HepG2 (cell line): Measurements from ENCODE around the gene CLIC4. TPM values are rescaled to one million over a fixed set of nuclear protein-coding genes. Genes with fewer than 3 reads are reported as not detected.
A peak's percentile ranks its signal among the peaks of the same experiment; 100 is the strongest.

Experiments used
- ATAC-seq: fragments of 200-7000 bp; cut with Tn5 transposase; 3 replicates; pipeline ENCODE4 v1.9.1; 2020; ENCODE audit warnings: mild to moderate bottlenecking, moderate library complexity
- BruUV-seq: library from RNA; stranded (reverse); fragments of 400-500 nt; replicated peaks from 2 replicates; lab custom pipeline; 2021; lab: Mats Ljungman, UMichigan
- CTCF ChIA-PET: fragments of 300-600 bp; formaldehyde crosslinking; extraction: SDS; loops from one replicate; lab custom pipeline; 2021; ENCODE audit warnings: low total read pairs, inconsistent platforms, low intra/inter-chr PET ratio; lab: Yijun Ruan, JAX
- POLR2A ChIA-PET: fragments of 350-600 bp; sonication (Branson Sonifier 250); formaldehyde crosslinking; loops from one replicate; lab custom pipeline; 2020; ENCODE audit warnings: antibody characterized with exemption, inconsistent platforms; lab: Yijun Ruan, JAX
- DNase-seq: peaks from one replicate; pipeline ENCODE4 v3.0.0-alpha.2; 2015; ENCODE audit warnings: low spot score
- FAIRE-seq: peaks from 3 replicates; lab custom pipeline; 2011; peaks lifted over from hg19 to GRCh38; lab: Jason Lieb, UNC
- H2AFZ ChIP-seq: one replicate; pipeline ENCODE4 v1.6.1; 2011; ENCODE audit warnings: low read length, inconsistent platforms
- H3K27ac ChIP-seq: fragments of 300-600 bp; 3 replicates; pipeline ENCODE4 v1.8.0; 2011; ENCODE audit warnings: mixed run types, mild to moderate bottlenecking, mixed read lengths, low read length, inconsistent platforms; ENCODE audit not compliant: insufficient read depth; ENCODE audit errors: extremely low read length
- H3K27me3 ChIP-seq, 2 experiments: fragments of 200-600 bp in 1 of 2; 2 replicates in 1 of 2; 3 replicates in 1 of 2; pipeline versions ENCODE4 v1.6.0 to v1.8.0; 2011; ENCODE audit warnings: low read length in 2 of 2, mild to moderate bottlenecking in 2 of 2, moderate library complexity in 2 of 2, inconsistent platforms in 1 of 2; ENCODE audit not compliant: insufficient read depth in 2 of 2, control insufficient read depth in 1 of 2
- H3K36me3 ChIP-seq, 2 experiments: fragments of 200-600 bp in 1 of 2; replicated peaks in 1 of 2; 2 replicates in 1 of 2; 3 replicates in 1 of 2; pipeline versions ENCODE4 v1.5.1 to v1.8.0; 2011; ENCODE audit warnings: low read length in 2 of 2, inconsistent platforms in 1 of 2; ENCODE audit not compliant: insufficient read depth in 2 of 2, control insufficient read depth in 1 of 2
- H3K4me1 ChIP-seq: 2 replicates; pipeline ENCODE4 v1.5.1; 2012; ENCODE audit warnings: low read length, inconsistent platforms; ENCODE audit not compliant: insufficient read depth
- H3K4me2 ChIP-seq: 2 replicates; pipeline ENCODE4 v1.6.0; 2011; ENCODE audit warnings: low read depth, low read length, inconsistent platforms
- H3K4me3 ChIP-seq, 3 experiments: fragments of 200-600 bp in 1 of 3; sonication (generic), shearing (Covaris generic) in 1 of 3; replicated peaks in 1 of 3; 2 replicates each; pipeline ENCODE4 v1.5.1; 2011 to 2016; ENCODE audit warnings: low read length in 3 of 3, inconsistent platforms in 2 of 3, low read depth in 2 of 3, mild to moderate bottlenecking in 2 of 3, control low read depth in 1 of 3, mixed read lengths in 1 of 3; ENCODE audit not compliant: insufficient read depth in 1 of 3
- H3K79me2 ChIP-seq: one replicate; pipeline ENCODE4 v1.6.1; 2011; ENCODE audit warnings: low read length, inconsistent platforms; ENCODE audit not compliant: insufficient read depth
- H3K9ac ChIP-seq: 2 replicates; pipeline ENCODE4 v1.6.0; 2011; ENCODE audit warnings: mild to moderate bottlenecking, low read depth, low read length, inconsistent platforms; ENCODE audit not compliant: insufficient read depth
- H3K9me3 ChIP-seq: 2 replicates; pipeline ENCODE4 v1.5.1; 2012; ENCODE audit warnings: mild to moderate bottlenecking, low read length
- H4K20me1 ChIP-seq: 2 replicates; pipeline ENCODE4 v1.6.0; 2011; ENCODE audit warnings: inconsistent platforms, mild to moderate bottlenecking, low read length, moderate library complexity; ENCODE audit not compliant: insufficient read depth
- FOSL2 ChIP-seq: sonication (generic); formaldehyde crosslinking; IDR thresholded peaks from 2 replicates; pipeline ENCODE4 v1.4.0; 2020; ENCODE audit warnings: missing genetic modification reagents
- FOXM1 ChIP-seq: sonication (generic); formaldehyde crosslinking; IDR thresholded peaks from 2 replicates; pipeline ENCODE4 v1.5.0; 2020; ENCODE audit warnings: missing genetic modification reagents
- JARID2 ChIP-seq: sonication (generic); formaldehyde crosslinking; IDR thresholded peaks from 2 replicates; pipeline ENCODE4 v1.8.1; 2023; ENCODE audit warnings: missing genetic modification reagents, inconsistent platforms; ENCODE audit not compliant: insufficient replicate concordance
- NFKBIZ ChIP-seq: IDR thresholded peaks from 2 replicates; pipeline ENCODE4 v1.6.1; 2018; ENCODE audit warnings: missing genetic modification reagents, missing compliant biosample characterization
- SOX13 ChIP-seq, 3 experiments: fragments of 450-650 bp in 1 of 3; sonication (generic) in 1 of 3; formaldehyde crosslinking in 1 of 3; IDR thresholded peaks in 2 of 3; conservative IDR thresholded peaks in 1 of 3; 2 replicates each; pipeline versions ENCODE4 v1.5.0 to v1.6.1; 2016 to 2020; ENCODE audit warnings: antibody characterized with exemption in 1 of 3, mild to moderate bottlenecking in 1 of 3, missing compliant biosample characterization in 1 of 3, missing genetic modification reagents in 1 of 3, moderate library complexity in 1 of 3
- ZBTB44 ChIP-seq: sonication (generic); formaldehyde crosslinking; IDR thresholded peaks from 2 replicates; pipeline ENCODE4 v1.4.0; 2020; ENCODE audit warnings: missing genetic modification reagents
- ZKSCAN1 ChIP-seq: fragments of 150-350 bp; IDR thresholded peaks from 2 replicates; pipeline ENCODE4 v1.6.1; 2014; ENCODE audit warnings: low read length
- ZMYM2 ChIP-seq: sonication (generic); formaldehyde crosslinking; IDR thresholded peaks from 2 replicates; pipeline ENCODE4 v1.8.0; 2022; ENCODE audit warnings: mild to moderate bottlenecking, missing genetic modification reagents
- ZNF124 ChIP-seq: sonication (generic); formaldehyde crosslinking; IDR thresholded peaks from 2 replicates; pipeline ENCODE4 v1.4.0; 2020; ENCODE audit warnings: missing genetic modification reagents
- ZNF274 ChIP-seq: sonication (generic); formaldehyde crosslinking; IDR thresholded peaks from 2 replicates; pipeline ENCODE4 v1.5.1; 2020; ENCODE audit warnings: mild to moderate bottlenecking, missing genetic modification reagents
- WGBS: methylation state at CpG from one replicate; pipeline ENCODE4 v1.1.6; 2017; ENCODE audit warnings: low lambda C conversion rate; 5-methylcytosine and 5-hydroxymethylcytosine counted together
- in situ Hi-C: cut with HindIII; loops from 2 replicates; pipeline ENCODE4 v1.10.0; 2017; ENCODE audit warnings: low pct_unique_long_range_greater_than_20kb; ENCODE audit not compliant: extremely low pct_ligation_motif_present
- intact Hi-C: fragments of 100-400 bp; cut with micrococcal nuclease; formaldehyde crosslinking; loops from one replicate; pipeline ENCODE4 v1.10.0; 2022; ENCODE audit not compliant: unreplicated experiment
- polyA plus RNA-seq, 8 experiments: library from polyadenylated mRNA; depleted of rRNA in 3 of 8; stranded (reverse) in 7 of 8; unstranded in 1 of 8; fragments of >200 nt; fragmentation: Illumina TruSeq in 4 of 8; extraction: Trizol in 4 of 8; gene quantifications; 2 replicates each; pipeline versions ENCODE4 v1.2.1 to v1.2.3, GENCODE V29; 2011 to 2016; ENCODE audit warnings: low read depth in 4 of 8, missing spikeins in 1 of 8, mixed read lengths in 1 of 8; ENCODE audit not compliant: insufficient read depth in 1 of 8
- total RNA-seq, 5 experiments: library from RNA; depleted of rRNA; stranded (reverse); fragments of >200 nt; fragmentation: Illumina TruSeq; extraction: Trizol; gene quantifications; 2 replicates each; pipeline ENCODE4 v1.2.3, GENCODE V29; 2016; ENCODE audit warnings: low read depth in 1 of 5
- TF ChIP-seq, protein P1 (sequence below): sonication (generic); IDR thresholded peaks from 2 replicates; pipeline ENCODE4 v1.6.1; 2016; ENCODE audit warnings: low read depth, borderline replicate concordance

The CLIC4 gene
- total and polyA plus RNA-seq, 2 of the 13 experiments (the other 11 are each of a cell fraction or from before 2014, with no cell fraction given): 23.3 to 77.4 TPM

- ATAC-seq (no peak), FAIRE-seq (no peak)
- Histone ChIP-seq H3K36me3 (no peaks in the 10 kb centered on the region), H3K79me2 (no peaks in the 10 kb centered on the region), H3K4me3 (no peak overlapping the region), H3K9me3 (no peaks in the 10 kb centered on the region), H3K9ac (no peak overlapping the region), H3K4me2 (peak overlapping the region; percentile 14; the same call in 1 of the 2 replicates), H3K4me1 (peaks cover 70% of the 10 kb centered on the region)
- in situ Hi-C loops: no loop called here
- BruUV-seq: no TSS peak
- intact Hi-C loops: no loop called here
- CTCF ChIA-PET: no interaction called here
- WGBS: 21% methylated on average over 2 of the region's 8 CpGs
- TF ChIP-seq ZBTB44 (no peak), ZNF124 (CRISPR knock-in tag) (no peak), JARID2 (no peak), FOSL2 (CRISPR knock-in tag) (peak; percentile 57; the same call in 1 of the 2 replicates), ZKSCAN1 (peak; percentile 99), SOX13 (IDR thresholded peaks at IDR 0.05) (no peak), SOX13 (CRISPR knock-in tag; conservative IDR thresholded peaks at IDR 0.05 in 1 of 2, IDR thresholded peaks at IDR 0.05 in 1 of 2) (peak in 1 of 2 experiments; percentile 57; a peak in 1 of 4 replicates), NFKBIZ (no peak), FOXM1 (CRISPR knock-in tag) (peak; percentile 71; the same call in 1 of the 2 replicates), ZNF274 (CRISPR knock-in tag) (0 out of 2 replicates have a peak, but pooled peaks have one; percentile 27), ZMYM2 (CRISPR knock-in tag) (peak; percentile 59; the same call in 1 of the 2 replicates)
- TF ChIP-seq, protein P1, sequence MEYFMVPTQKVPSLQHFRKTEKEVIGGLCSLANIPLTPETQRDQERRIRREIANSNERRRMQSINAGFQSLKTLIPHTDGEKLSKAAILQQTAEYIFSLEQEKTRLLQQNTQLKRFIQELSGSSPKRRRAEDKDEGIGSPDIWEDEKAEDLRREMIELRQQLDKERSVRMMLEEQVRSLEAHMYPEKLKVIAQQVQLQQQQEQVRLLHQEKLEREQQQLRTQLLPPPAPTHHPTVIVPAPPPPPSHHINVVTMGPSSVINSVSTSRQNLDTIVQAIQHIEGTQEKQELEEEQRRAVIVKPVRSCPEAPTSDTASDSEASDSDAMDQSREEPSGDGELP: peak; percentile 72; the same call in 1 of the 2 replicates
- TF ChIP-seq, all 625 proteins: peak for 7
- POLR2A ChIA-PET: interaction anchor here (1.9 kb wide), 1 partner anchor 22 kb away, joined by 7 read pairs; no protein-coding TSS in a partner anchor
- Histone ChIP-seq H2AFZ (no peak overlapping the region), H3K27ac (no peak overlapping the region), H3K27me3 (peaks cover 0 to 2% of the 10 kb centered on the region in 2 experiments; a peak in 1 of 5 replicates), H4K20me1 (no peaks in the 10 kb centered on the region)
- DNase-seq: peak; percentile 38
These were observed 42.5 kb upstream of the CLIC4 start for GRCh38 chr1:24702511-24703293.
